HCT116 (cell line): ENCODE measurements around the gene LY86. TPM values are rescaled to one million over a fixed set of nuclear protein-coding genes. Genes with fewer than 3 reads are reported as not detected.

Experiments
- ATAC-seq: fragments of 200-7000 bp; cut with Tn5 transposase; 2 replicates; pipeline ENCODE4 v1.9.1; 2020; ENCODE audit warnings: mild to moderate bottlenecking, moderate library complexity
- BruUV-seq: library from RNA; stranded (reverse); fragments of 400-500 nt; replicated peaks from 2 replicates; lab custom pipeline; 2021; lab: Mats Ljungman, UMichigan
- CTCF ChIA-PET: fragments of 300-600 bp; sonication (Branson Sonifier 250); formaldehyde crosslinking; loops from one replicate; lab custom pipeline; 2021; ENCODE audit warnings: antibody characterized with exemption; lab: Charles Lee
- POLR2A ChIA-PET: fragments of 300-600, 350-600 bp; sonication (Branson Sonifier 250); formaldehyde crosslinking; loops from one replicate; lab custom pipeline; 2021; ENCODE audit warnings: antibody characterized with exemption; lab: Charles Lee
- RAD21 ChIA-PET, 2 experiments: fragments of 300-600 bp; sonication (Branson Sonifier 250); formaldehyde crosslinking; loops; one replicate each; lab custom pipeline; 2023; ENCODE audit warnings: low total read pairs in 2 of 2; ENCODE audit not compliant: uncharacterized antibody in 2 of 2, unreplicated experiment in 2 of 2, low non-redundant PET in 1 of 2; lab: Charles Lee
- DNase-seq: peaks from one replicate; pipeline ENCODE4 v3.0.0-alpha.2; 2010; ENCODE audit warnings: low read depth, low spot score
- H2AFZ ChIP-seq: fragments of 200-600 bp; shearing (Covaris generic), sonication (generic); 2 replicates; pipeline ENCODE4 v1.6.1; 2017; ENCODE audit warnings: low read depth, mixed run types, mixed read lengths, antibody characterized with exemption, low read length; ENCODE audit not compliant: poor library complexity, severe bottlenecking
- H3K27ac ChIP-seq: 2 replicates; pipeline ENCODE4 v1.5.1; 2012; ENCODE audit warnings: low read depth, low read length
- H3K27me3 ChIP-seq: fragments of 200-600 bp; sonication (generic); 2 replicates; pipeline ENCODE4 v1.6.1; 2016; ENCODE audit warnings: mixed run types, low read length, mixed read lengths; ENCODE audit not compliant: insufficient read depth
- H3K36me3 ChIP-seq, 2 experiments: fragments of 200-500 bp in 1 of 2; fragments of 200-600 bp in 1 of 2; sonication (Bioruptor generic) in 1 of 2; sonication (generic) in 1 of 2; 2 replicates each; pipeline versions ENCODE4 v1.5.1 to v1.6.1; 2014 to 2016; ENCODE audit warnings: low read length in 2 of 2, inconsistent platforms in 1 of 2, mixed read lengths in 1 of 2, mixed run types in 1 of 2; ENCODE audit not compliant: insufficient read depth in 2 of 2, control insufficient read depth in 1 of 2
- H3K4me1 ChIP-seq, 2 experiments: fragments of 200-600 bp in 1 of 2; sonication (generic) in 1 of 2; 2 replicates each; pipeline versions ENCODE4 v1.5.1 to v1.6.1; 2012 to 2017; ENCODE audit warnings: low read length in 2 of 2, inconsistent platforms in 1 of 2, mild to moderate bottlenecking in 1 of 2, mixed read lengths in 1 of 2, mixed run types in 1 of 2, moderate library complexity in 1 of 2; ENCODE audit not compliant: insufficient read depth in 2 of 2, control insufficient read depth in 1 of 2
- H3K4me2 ChIP-seq: fragments of 200-600 bp; sonication (generic); 2 replicates; pipeline ENCODE4 v1.6.1; 2017; ENCODE audit warnings: mixed run types, low read length, mixed read lengths
- H3K4me3 ChIP-seq, 2 experiments: fragments of 200-600 bp in 1 of 2; sonication (generic) in 1 of 2; replicated peaks in 1 of 2; 2 replicates each; pipeline ENCODE4 v1.5.1; 2011 to 2016; ENCODE audit warnings: low read length in 2 of 2, control low read depth in 1 of 2, low read depth in 1 of 2, mild to moderate bottlenecking in 1 of 2, mixed read lengths in 1 of 2, mixed run types in 1 of 2
- H3K79me2 ChIP-seq: fragments of 200-600 bp; sonication (generic); 2 replicates; pipeline ENCODE4 v1.6.1; 2017; ENCODE audit warnings: mild to moderate bottlenecking, mixed run types, low read length, moderate library complexity, mixed read lengths; ENCODE audit not compliant: insufficient read depth
- H3K9ac ChIP-seq: fragments of 200-600 bp; sonication (generic); 2 replicates; pipeline ENCODE4 v1.6.1; 2016; ENCODE audit warnings: low read length, mixed read lengths
- H3K9me2 ChIP-seq: fragments of 200-600 bp; sonication (generic), shearing (Covaris generic); 2 replicates; pipeline ENCODE4 v1.6.1; 2017; ENCODE audit warnings: mixed run types, mild to moderate bottlenecking, moderate library complexity; ENCODE audit not compliant: insufficient read depth
- H3K9me3 ChIP-seq, 2 experiments: fragments of 200-500 bp in 1 of 2; fragments of 200-600 bp in 1 of 2; sonication (Bioruptor generic) in 1 of 2; sonication (generic) in 1 of 2; 2 replicates each; pipeline ENCODE4 v1.6.1; 2014 to 2017; ENCODE audit warnings: low read length in 2 of 2, mixed read lengths in 2 of 2, inconsistent platforms in 1 of 2, low read depth in 1 of 2, mild to moderate bottlenecking in 1 of 2, mixed run types in 1 of 2, moderate library complexity in 1 of 2; ENCODE audit not compliant: control insufficient read depth in 1 of 2, insufficient read depth in 1 of 2
- H4K20me1 ChIP-seq: fragments of 200-600 bp; sonication (generic), shearing (Covaris generic); 2 replicates; pipeline ENCODE4 v1.6.1; 2017; ENCODE audit warnings: mixed run types, mild to moderate bottlenecking, moderate library complexity; ENCODE audit not compliant: insufficient read depth
- CTCF ChIP-seq, 3 experiments: fragments of 200-600 bp in 1 of 3; sonication (generic) in 1 of 3; IDR thresholded peaks in 2 of 3; conservative IDR thresholded peaks in 1 of 3; 2 replicates each; pipeline ENCODE4 v1.5.1; 2012 to 2017; ENCODE audit warnings: low read depth in 2 of 3, low read length in 2 of 3, antibody characterized with exemption in 1 of 3, borderline replicate concordance in 1 of 3, control low read depth in 1 of 3, mild to moderate bottlenecking in 1 of 3, mixed read lengths in 1 of 3, mixed run types in 1 of 3, moderate library complexity in 1 of 3; ENCODE audit not compliant: insufficient read depth in 1 of 3
- EGR1 ChIP-seq: IDR thresholded peaks from 2 replicates; pipeline ENCODE4 v1.6.1; 2012; ENCODE audit warnings: low read depth
- ELF1 ChIP-seq: IDR thresholded peaks from 2 replicates; pipeline ENCODE4 v1.6.1; 2012; ENCODE audit warnings: low read depth, borderline replicate concordance
- EZH2 ChIP-seq: fragments of 200-600 bp; sonication (generic); IDR thresholded peaks from 2 replicates; pipeline ENCODE4 v1.6.1; 2017; ENCODE audit warnings: antibody characterized with exemption, mixed run types
- RAD21 ChIP-seq: IDR thresholded peaks from 2 replicates; pipeline ENCODE4 v1.6.1; 2012; ENCODE audit warnings: low read depth, mild to moderate bottlenecking
- SRF ChIP-seq: IDR thresholded peaks from 2 replicates; pipeline ENCODE4 v1.6.1; 2012; ENCODE audit warnings: low read depth
- TCF7L2 ChIP-seq: IDR thresholded peaks from 2 replicates; pipeline ENCODE4 v1.7.0; 2011; ENCODE audit warnings: borderline replicate concordance, inconsistent platforms; ENCODE audit not compliant: insufficient read depth, insufficient read length; ENCODE audit errors: extremely low read depth
- intact Hi-C: fragments of 100-400 bp; cut with micrococcal nuclease; formaldehyde crosslinking; loops from 2 replicates; pipeline ENCODE4 v1.10.0; 2022
- total RNA-seq: library from RNA; stranded (reverse); gene quantifications from one replicate; pipeline ENCODE4 v1.2.1, GENCODE V29; 2021; ENCODE audit not compliant: unreplicated experiment

LY86 gene
- total RNA-seq, 1 experiment from 2014 or later, result not detected

DNA sequence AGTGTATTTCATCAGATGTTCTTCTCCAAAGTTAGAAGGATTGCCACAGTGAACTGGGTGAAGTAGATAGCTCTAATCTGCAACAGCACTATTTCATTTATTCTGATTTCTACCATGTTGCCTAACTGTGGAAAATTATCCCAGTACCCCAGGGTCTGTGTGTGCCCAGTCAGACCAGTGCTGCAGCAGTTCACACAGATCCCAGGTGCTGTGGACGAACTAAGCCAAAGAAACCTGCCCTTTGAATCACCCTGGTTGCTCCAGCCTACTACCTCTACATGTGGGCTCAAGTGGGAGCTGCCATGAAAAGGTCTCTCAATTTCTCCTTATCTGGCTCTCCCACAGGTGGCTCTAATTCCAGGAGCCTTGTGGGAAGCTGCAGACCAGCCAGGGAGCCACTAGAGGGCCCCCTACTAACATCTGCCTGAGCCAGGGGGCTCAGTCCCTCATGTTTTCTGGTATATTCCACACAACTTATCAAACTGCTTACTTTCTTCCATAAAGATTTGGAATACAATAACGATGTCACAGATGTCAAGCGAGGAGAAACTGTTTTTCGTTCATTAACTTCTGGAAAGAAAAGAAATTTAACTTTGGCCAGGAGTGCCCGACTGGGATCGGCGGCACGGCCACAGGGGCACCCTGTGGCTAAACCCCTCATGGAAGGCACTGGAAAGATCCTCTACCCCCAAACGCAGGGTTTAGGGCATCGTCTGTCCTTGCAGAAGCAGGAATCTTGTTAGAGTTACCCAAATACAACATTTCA, 31.6 kb upstream of the LY86 start:
- ChIA-PET CTCF (interaction anchor here (0.6 to 2.9 kb wide), 5 partner anchors 8 to 120 kb away, joined by 3 to 19 read pairs (median 4); no protein-coding TSS in a partner anchor), RAD21 (no interaction called here), POLR2A (no interaction called here)
- H4K20me1 ChIP-seq, result no peaks in the 10 kb centered on the region
- no peaks in the 10 kb centered on the region for H3K4me1 ChIP-seq
- H3K4me2 ChIP-seq, result no peak overlapping the region
- H3K27ac ChIP-seq, result no peak overlapping the region
- BruUV-seq, result no TSS peak
- H2AFZ ChIP-seq, result no peak overlapping the region
- TF ChIP-seq ELF1 (no peak), RAD21 (peak; percentile 78), EZH2 (no peak), CTCF (IDR thresholded peaks at IDR 0.05 in 2 of 3, conservative IDR thresholded peaks at IDR 0.05 in 1 of 3; ENCODE audit: borderline replicate concordance in 1 of 3, insufficient read depth in 1 of 3, low read depth in 2 of 3, low read length in 2 of 3) (peak; percentile 71 to 97 (median 94)), TCF7L2 (no peak), EGR1 (no peak), SRF (peak; percentile 64)
- H3K27me3 ChIP-seq, result peaks cover 49% of the 10 kb centered on the region
- intact Hi-C loops, result loop anchor here (10.0 kb wide), 1 partner anchor 1058 kb away; no protein-coding TSS in a partner anchor
- no peak overlapping the region for H3K4me3 ChIP-seq
- H3K9me2 ChIP-seq, result no peaks in the 10 kb centered on the region
- H3K9me3 ChIP-seq, result no peaks in the 10 kb centered on the region
- H3K9ac ChIP-seq, result no peak overlapping the region
- H3K79me2 ChIP-seq, result no peaks in the 10 kb centered on the region
- peak; percentile 96 for ATAC-seq
- H3K36me3 ChIP-seq, result no peaks in the 10 kb centered on the region
- DNase-seq, result peak; percentile 43
